HepG2 (cell line): ENCODE results near the gene RHEBL1. TPM values are rescaled to one million over a fixed set of nuclear protein-coding genes. Genes with fewer than 3 reads are reported as not detected.

Experiments used
- ATAC-seq: fragments of 200-7000 bp; cut with Tn5 transposase; 3 replicates; pipeline ENCODE4 v1.9.1; 2020; ENCODE audit warnings: mild to moderate bottlenecking, moderate library complexity
- BruUV-seq: library from RNA; stranded (reverse); fragments of 400-500 nt; replicated peaks from 2 replicates; lab custom pipeline; 2021; lab: Mats Ljungman, UMichigan
- CTCF ChIA-PET: fragments of 300-600 bp; formaldehyde crosslinking; extraction: SDS; loops from one replicate; lab custom pipeline; 2021; ENCODE audit warnings: low total read pairs, inconsistent platforms, low intra/inter-chr PET ratio; lab: Yijun Ruan, JAX
- POLR2A ChIA-PET: fragments of 350-600 bp; sonication (Branson Sonifier 250); formaldehyde crosslinking; loops from one replicate; lab custom pipeline; 2020; ENCODE audit warnings: antibody characterized with exemption, inconsistent platforms; lab: Yijun Ruan, JAX
- DNase-seq: peaks from one replicate; pipeline ENCODE4 v3.0.0-alpha.2; 2015; ENCODE audit warnings: low spot score
- FAIRE-seq: peaks from 3 replicates; lab custom pipeline; 2011; peaks lifted over from hg19 to GRCh38; lab: Jason Lieb, UNC
- H2AFZ ChIP-seq: one replicate; pipeline ENCODE4 v1.6.1; 2011; ENCODE audit warnings: low read length, inconsistent platforms
- H3K27ac ChIP-seq: fragments of 300-600 bp; 3 replicates; pipeline ENCODE4 v1.8.0; 2011; ENCODE audit warnings: mixed run types, mild to moderate bottlenecking, mixed read lengths, low read length, inconsistent platforms; ENCODE audit not compliant: insufficient read depth; ENCODE audit errors: extremely low read length
- H3K27me3 ChIP-seq, 2 experiments: fragments of 200-600 bp in 1 of 2; 2 replicates in 1 of 2; 3 replicates in 1 of 2; pipeline versions ENCODE4 v1.6.0 to v1.8.0; 2011; ENCODE audit warnings: low read length in 2 of 2, mild to moderate bottlenecking in 2 of 2, moderate library complexity in 2 of 2, inconsistent platforms in 1 of 2; ENCODE audit not compliant: insufficient read depth in 2 of 2, control insufficient read depth in 1 of 2
- H3K36me3 ChIP-seq, 2 experiments: fragments of 200-600 bp in 1 of 2; replicated peaks in 1 of 2; 2 replicates in 1 of 2; 3 replicates in 1 of 2; pipeline versions ENCODE4 v1.5.1 to v1.8.0; 2011; ENCODE audit warnings: low read length in 2 of 2, inconsistent platforms in 1 of 2; ENCODE audit not compliant: insufficient read depth in 2 of 2, control insufficient read depth in 1 of 2
- H3K4me1 ChIP-seq: 2 replicates; pipeline ENCODE4 v1.5.1; 2012; ENCODE audit warnings: low read length, inconsistent platforms; ENCODE audit not compliant: insufficient read depth
- H3K4me2 ChIP-seq: 2 replicates; pipeline ENCODE4 v1.6.0; 2011; ENCODE audit warnings: low read depth, low read length, inconsistent platforms
- H3K4me3 ChIP-seq, 3 experiments: fragments of 200-600 bp in 1 of 3; sonication (generic), shearing (Covaris generic) in 1 of 3; replicated peaks in 1 of 3; 2 replicates each; pipeline ENCODE4 v1.5.1; 2011 to 2016; ENCODE audit warnings: low read length in 3 of 3, inconsistent platforms in 2 of 3, low read depth in 2 of 3, mild to moderate bottlenecking in 2 of 3, control low read depth in 1 of 3, mixed read lengths in 1 of 3; ENCODE audit not compliant: insufficient read depth in 1 of 3
- H3K79me2 ChIP-seq: one replicate; pipeline ENCODE4 v1.6.1; 2011; ENCODE audit warnings: low read length, inconsistent platforms; ENCODE audit not compliant: insufficient read depth
- H3K9ac ChIP-seq: 2 replicates; pipeline ENCODE4 v1.6.0; 2011; ENCODE audit warnings: mild to moderate bottlenecking, low read depth, low read length, inconsistent platforms; ENCODE audit not compliant: insufficient read depth
- H3K9me3 ChIP-seq: 2 replicates; pipeline ENCODE4 v1.5.1; 2012; ENCODE audit warnings: mild to moderate bottlenecking, low read length
- H4K20me1 ChIP-seq: 2 replicates; pipeline ENCODE4 v1.6.0; 2011; ENCODE audit warnings: inconsistent platforms, mild to moderate bottlenecking, low read length, moderate library complexity; ENCODE audit not compliant: insufficient read depth
- CBX1 ChIP-seq: IDR thresholded peaks from one replicate; pipeline ENCODE4 v1.6.1; 2016; ENCODE audit warnings: antibody characterized with exemption, low read depth
- DDIT3 ChIP-seq: sonication (generic); formaldehyde crosslinking; IDR thresholded peaks from 2 replicates; pipeline ENCODE4 v1.4.0; 2020; ENCODE audit warnings: mild to moderate bottlenecking, missing genetic modification reagents
- DPF2 ChIP-seq: sonication (generic); formaldehyde crosslinking; IDR thresholded peaks from 2 replicates; pipeline ENCODE4 v1.4.0; 2020; ENCODE audit warnings: mild to moderate bottlenecking, low read depth, missing genetic modification reagents, borderline replicate concordance
- ISX ChIP-seq: sonication (generic); formaldehyde crosslinking; conservative IDR thresholded peaks from 2 replicates; pipeline ENCODE4 v1.5.0; 2020; ENCODE audit warnings: missing genetic modification reagents
- PHF8 ChIP-seq: sonication (generic); formaldehyde crosslinking; IDR thresholded peaks from 2 replicates; pipeline ENCODE4 v1.5.0; 2020; ENCODE audit warnings: missing genetic modification reagents
- SMAD3 ChIP-seq: sonication (generic); formaldehyde crosslinking; IDR thresholded peaks from 2 replicates; pipeline ENCODE4 v1.4.0; 2020; ENCODE audit warnings: missing genetic modification reagents
- TP53 ChIP-seq: sonication (generic); formaldehyde crosslinking; conservative IDR thresholded peaks from 2 replicates; pipeline ENCODE4 v1.4.0; 2020; ENCODE audit warnings: missing genetic modification reagents
- ZBTB38 ChIP-seq: sonication (generic); formaldehyde crosslinking; IDR thresholded peaks from 2 replicates; pipeline ENCODE4 v1.5.1; 2020; ENCODE audit warnings: mild to moderate bottlenecking, missing genetic modification reagents
- ZNF746 ChIP-seq: sonication (generic); formaldehyde crosslinking; IDR thresholded peaks from 2 replicates; pipeline ENCODE4 v1.8.0; 2022; ENCODE audit warnings: mild to moderate bottlenecking, missing genetic modification reagents
- ZNF770 ChIP-seq: sonication (generic); formaldehyde crosslinking; IDR thresholded peaks from 2 replicates; pipeline ENCODE4 v1.5.0; 2020; ENCODE audit warnings: mild to moderate bottlenecking, missing genetic modification reagents
- ZNF782 ChIP-seq: sonication (generic); formaldehyde crosslinking; IDR thresholded peaks from 2 replicates; pipeline ENCODE4 v1.4.0; 2020; ENCODE audit warnings: missing genetic modification reagents, mild to moderate bottlenecking, borderline replicate concordance
- WGBS: methylation state at CpG from one replicate; pipeline ENCODE4 v1.1.6; 2017; ENCODE audit warnings: low lambda C conversion rate; 5-methylcytosine and 5-hydroxymethylcytosine counted together
- in situ Hi-C: cut with HindIII; loops from 2 replicates; pipeline ENCODE4 v1.10.0; 2017; ENCODE audit warnings: low pct_unique_long_range_greater_than_20kb; ENCODE audit not compliant: extremely low pct_ligation_motif_present
- intact Hi-C: fragments of 100-400 bp; cut with micrococcal nuclease; formaldehyde crosslinking; loops from one replicate; pipeline ENCODE4 v1.10.0; 2022; ENCODE audit not compliant: unreplicated experiment
- polyA plus RNA-seq, 8 experiments: library from polyadenylated mRNA; depleted of rRNA in 3 of 8; stranded (reverse) in 7 of 8; unstranded in 1 of 8; fragments of >200 nt; fragmentation: Illumina TruSeq in 4 of 8; extraction: Trizol in 4 of 8; gene quantifications; 2 replicates each; pipeline versions ENCODE4 v1.2.1 to v1.2.3, GENCODE V29; 2011 to 2016; ENCODE audit warnings: low read depth in 4 of 8, missing spikeins in 1 of 8, mixed read lengths in 1 of 8; ENCODE audit not compliant: insufficient read depth in 1 of 8
- total RNA-seq, 5 experiments: library from RNA; depleted of rRNA; stranded (reverse); fragments of >200 nt; fragmentation: Illumina TruSeq; extraction: Trizol; gene quantifications; 2 replicates each; pipeline ENCODE4 v1.2.3, GENCODE V29; 2016; ENCODE audit warnings: low read depth in 1 of 5

Gene RHEBL1
- total and polyA plus RNA-seq, 2 of the 13 experiments (the other 11 are each of a cell fraction or from before 2014, with no cell fraction given): 1.4 to 2.5 TPM

- Histone ChIP-seq H3K27me3 (no peaks in the 10 kb centered on the region; a peak in 1 of 5 replicates), H4K20me1 (peaks cover 54% of the 10 kb centered on the region), H3K9me3 (no peaks in the 10 kb centered on the region), H3K36me3 (peaks cover 10 to 19% of the 10 kb centered on the region in 2 experiments), H2AFZ (no peak overlapping the region), H3K4me1 (peaks cover 54% of the 10 kb centered on the region), H3K4me2 (peak overlapping the region; percentile 98), H3K27ac (peak overlapping the region; percentile 94), H3K4me3 (peak overlapping the region; percentile 95 to 100 (median 98)), H3K79me2 (peaks cover 60% of the 10 kb centered on the region), H3K9ac (peak overlapping the region; percentile 98)
- ChIA-PET CTCF (no interaction called here), POLR2A (interaction anchor here (0.7 to 2.0 kb wide), 3 partner anchors 11 to 206 kb away, joined by 3 to 10 read pairs (median 6); partner anchors contain the start of genes RHEBL1 and TUBA1C)
- BruUV-seq: no TSS peak
- in situ Hi-C loops: no loop called here
- 0% methylated on average over 1 of the region's 1 CpG for WGBS
- ATAC-seq (no peak), FAIRE-seq (no peak), DNase-seq (no peak)
- intact Hi-C loops: no loop called here
- no peak for TF ChIP-seq SMAD3 (CRISPR knock-in tag)
- TF ChIP-seq CBX1: no peak
- no peak for TF ChIP-seq ZNF782 (CRISPR knock-in tag)
- TF ChIP-seq TP53 (CRISPR knock-in tag): no peak
- TF ChIP-seq ZBTB38 (CRISPR knock-in tag): no peak
- TF ChIP-seq ISX (CRISPR knock-in tag): no peak
- no peak for TF ChIP-seq DPF2 (CRISPR knock-in tag)
- no peak for TF ChIP-seq PHF8
- TF ChIP-seq ZNF746 (CRISPR knock-in tag): no peak
- no peak for TF ChIP-seq DDIT3 (CRISPR knock-in tag)
- no peak for TF ChIP-seq ZNF770
These were observed 10.8 kb downstream of the RHEBL1 start for GRCh38 chr12:49059045-49059298.
